NCI-H1436 (cell line): ENCODE data around the gene ROR2.

Source experiments
- DNase-seq: peaks from one replicate; lab custom pipeline; 2025; lab: John Stamatoyannopoulos, UW

ROR2 gene

GRCh38 chr9:91873637-91874051 is 76.4 kb downstream of the ROR2 start:
- DNase-seq: no peak

GRCh38 chr9:91868732-91869391 is 81.2 kb downstream of the ROR2 start:
- no peak for DNase-seq

- DNase-seq: no peak
Measured at GRCh38 chr9:91867740-91868139, 82.3 kb downstream of the ROR2 start.

GRCh38 chr9:91865041-91865440 is 85.0 kb downstream of the ROR2 start:
- no peak for DNase-seq

GRCh38 chr9:91864380-91864779 is 85.6 kb downstream of the ROR2 start:
- no peak for DNase-seq

- no peak for DNase-seq
Measured at GRCh38 chr9:91863469-91863868, 86.6 kb downstream of the ROR2 start.

- DNase-seq: peak; percentile 40
Measured at GRCh38 chr9:91858213-91859030, 91.6 kb downstream of the ROR2 start.

GRCh38 chr9:91857291-91858212 is 92.5 kb downstream of the ROR2 start:
- no peak for DNase-seq

GRCh38 chr9:91856419-91856818 is 93.6 kb downstream of the ROR2 start:
- DNase-seq: no peak

GRCh38 chr9:91855196-91855595 is 94.8 kb downstream of the ROR2 start:
- DNase-seq: no peak

GRCh38 chr9:91852801-91853347 is 97.2 kb downstream of the ROR2 start:
- no peak for DNase-seq

- DNase-seq: no peak
Measured at GRCh38 chr9:91849694-91850093, 100.3 kb downstream of the ROR2 start.

GRCh38 chr9:91848146-91848545 is 101.9 kb downstream of the ROR2 start:
- no peak for DNase-seq

- no peak for DNase-seq
Measured at GRCh38 chr9:91847581-91848091, 102.4 kb downstream of the ROR2 start.

- DNase-seq: no peak
Measured at GRCh38 chr9:91845879-91846278, 104.1 kb downstream of the ROR2 start.

- no peak for DNase-seq
Measured at GRCh38 chr9:91844701-91845291, 105.2 kb downstream of the ROR2 start.

- no peak for DNase-seq
Measured at GRCh38 chr9:91844190-91844589, 105.8 kb downstream of the ROR2 start.

GRCh38 chr9:91843623-91844148 is 106.3 kb downstream of the ROR2 start:
- no peak for DNase-seq

- DNase-seq: no peak
Measured at GRCh38 chr9:91843093-91843492, 106.9 kb downstream of the ROR2 start.

- DNase-seq: no peak
Measured at GRCh38 chr9:91842358-91843049, 107.5 kb downstream of the ROR2 start.

GRCh38 chr9:91841591-91841990 is 108.4 kb downstream of the ROR2 start:
- DNase-seq: no peak
